Measurements from ENCODE around the gene GRWD1. TPM values are rescaled to one million over a fixed set of nuclear protein-coding genes. Genes with fewer than 3 reads are reported as not detected.

The GRWD1 gene
- total RNA-seq, 1 experiment from 2014 or later = 64.8 TPM

GRCh38 chr19:48450441-48450840 is 4.7 kb downstream of the GRWD1 start:
- Histone ChIP-seq H3K9me3 (ENCODE audit: control insufficient read depth in 1 of 2, insufficient read depth in 1 of 2, low read depth in 1 of 2, low read length in 2 of 2) (no peaks in the 10 kb centered on the region), H3K27ac (ENCODE audit: low read depth, low read length) (no peak overlapping the region), H3K27me3 (ENCODE audit: insufficient read depth, low read length) (no peaks in the 10 kb centered on the region), H3K4me2 (ENCODE audit: low read length) (no peak overlapping the region), H4K20me1 (ENCODE audit: insufficient read depth) (no peaks in the 10 kb centered on the region; the same call in 1 of the 2 replicates), H2AFZ (ENCODE audit: low read depth, low read length, poor library complexity, severe bottlenecking) (no peak overlapping the region), H3K9ac (ENCODE audit: low read length) (no peak overlapping the region), H3K36me3 (ENCODE audit: control insufficient read depth in 1 of 2, insufficient read depth in 2 of 2, low read length in 2 of 2) (peaks cover 20 to 73% of the 10 kb centered on the region in 2 experiments), H3K9me2 (ENCODE audit: insufficient read depth) (no peaks in the 10 kb centered on the region), H3K4me3 (replicated peaks in 1 of 2; ENCODE audit: low read depth in 1 of 2, low read length in 2 of 2) (no peak overlapping the region), H3K79me2 (ENCODE audit: insufficient read depth, low read length) (peaks cover 93% of the 10 kb centered on the region), H3K4me1 (ENCODE audit: control insufficient read depth in 1 of 2, insufficient read depth in 2 of 2, low read length in 2 of 2) (peaks cover 0 to 6% of the 10 kb centered on the region in 2 experiments; a peak in 2 of 4 replicates)
- ATAC-seq = no peak
- DNase-seq (ENCODE audit: low read depth, low spot score) = no peak
- no TSS peak for BruUV-seq (replicated peaks)
- ChIA-PET POLR2A (no interaction called here), CTCF (no interaction called here), RAD21 (ENCODE audit: low non-redundant PET in 1 of 2, low total read pairs in 2 of 2, uncharacterized antibody in 2 of 2, unreplicated experiment in 2 of 2) (no interaction called here)
- no peak for TF ChIP-seq YY1 (IDR thresholded peaks at IDR 0.05; ENCODE audit: extremely low read depth, insufficient replicate concordance, low read depth, low read length)
- no peak for TF ChIP-seq TCF7L2 (IDR thresholded peaks at IDR 0.05; ENCODE audit: borderline replicate concordance, extremely low read depth, insufficient read depth, insufficient read length)
- no peak for TF ChIP-seq EZH2phosphoT487 (IDR thresholded peaks at IDR 0.05; ENCODE audit: borderline replicate concordance)
- no peak for TF ChIP-seq ZNF274 (IDR thresholded peaks at IDR 0.05; ENCODE audit: low read depth, low read length)
- TF ChIP-seq FOSL1 (IDR thresholded peaks at IDR 0.05; ENCODE audit: low read depth) = no peak
- TF ChIP-seq EGR1 (IDR thresholded peaks at IDR 0.05; ENCODE audit: low read depth) = no peak
- TF ChIP-seq SRF (IDR thresholded peaks at IDR 0.05; ENCODE audit: low read depth) = no peak
- intact Hi-C loops (cut with micrococcal nuclease) = no loop called here

GRCh38 chr19:48450863-48451262 is 5.1 kb downstream of the GRWD1 start:
- ChIA-PET POLR2A (no interaction called here), RAD21 (ENCODE audit: low non-redundant PET in 1 of 2, low total read pairs in 2 of 2, uncharacterized antibody in 2 of 2, unreplicated experiment in 2 of 2) (no interaction called here), CTCF (no interaction called here)
- ATAC-seq (no peak), DNase-seq (ENCODE audit: low read depth, low spot score) (no peak)
- Histone ChIP-seq H3K9ac (ENCODE audit: low read length) (no peak overlapping the region), H3K27me3 (ENCODE audit: insufficient read depth, low read length) (no peaks in the 10 kb centered on the region), H2AFZ (ENCODE audit: low read depth, low read length, poor library complexity, severe bottlenecking) (no peak overlapping the region), H3K4me2 (ENCODE audit: low read length) (no peak overlapping the region), H3K9me3 (ENCODE audit: control insufficient read depth in 1 of 2, insufficient read depth in 1 of 2, low read depth in 1 of 2, low read length in 2 of 2) (no peaks in the 10 kb centered on the region), H3K9me2 (ENCODE audit: insufficient read depth) (no peaks in the 10 kb centered on the region), H3K27ac (ENCODE audit: low read depth, low read length) (no peak overlapping the region), H3K36me3 (ENCODE audit: control insufficient read depth in 1 of 2, insufficient read depth in 2 of 2, low read length in 2 of 2) (peaks cover 22 to 77% of the 10 kb centered on the region in 2 experiments), H3K79me2 (ENCODE audit: insufficient read depth, low read length) (peaks cover 95% of the 10 kb centered on the region), H4K20me1 (ENCODE audit: insufficient read depth) (no peaks in the 10 kb centered on the region; the same call in 1 of the 2 replicates), H3K4me1 (ENCODE audit: control insufficient read depth in 1 of 2, insufficient read depth in 2 of 2, low read length in 2 of 2) (peaks cover 0 to 5% of the 10 kb centered on the region in 2 experiments; a peak in 1 of 4 replicates), H3K4me3 (replicated peaks in 1 of 2; ENCODE audit: low read depth in 1 of 2, low read length in 2 of 2) (no peak overlapping the region)
- TF ChIP-seq CTCF (IDR thresholded peaks at IDR 0.05 in 2 of 3, conservative IDR thresholded peaks at IDR 0.05 in 1 of 3; ENCODE audit: borderline replicate concordance in 1 of 3, insufficient read depth in 1 of 3, low read depth in 2 of 3, low read length in 2 of 3) = no peak
- no peak for TF ChIP-seq YY1 (IDR thresholded peaks at IDR 0.05; ENCODE audit: extremely low read depth, insufficient replicate concordance, low read depth, low read length)
- intact Hi-C loops (cut with micrococcal nuclease) = no loop called here
- no TSS peak for BruUV-seq (replicated peaks)
